WI38 (cell line): ENCODE measurements around the gene SMG7.

Experiments
- H3K4me3 ChIP-seq: 2 replicates; pipeline ENCODE4 v1.5.1; 2011; ENCODE audit warnings: low read depth, mild to moderate bottlenecking, control low read depth, low read length
- TF ChIP-seq, protein P1 (sequence below): IDR thresholded peaks from 2 replicates; pipeline ENCODE4 v1.5.1; 2012; ENCODE audit warnings: low read depth, mild to moderate bottlenecking, control low read depth, low read length

SMG7 gene

GRCh38 chr1:183435497-183435896, 36.8 kb upstream of the SMG7 start:
- TF ChIP-seq, protein P1, sequence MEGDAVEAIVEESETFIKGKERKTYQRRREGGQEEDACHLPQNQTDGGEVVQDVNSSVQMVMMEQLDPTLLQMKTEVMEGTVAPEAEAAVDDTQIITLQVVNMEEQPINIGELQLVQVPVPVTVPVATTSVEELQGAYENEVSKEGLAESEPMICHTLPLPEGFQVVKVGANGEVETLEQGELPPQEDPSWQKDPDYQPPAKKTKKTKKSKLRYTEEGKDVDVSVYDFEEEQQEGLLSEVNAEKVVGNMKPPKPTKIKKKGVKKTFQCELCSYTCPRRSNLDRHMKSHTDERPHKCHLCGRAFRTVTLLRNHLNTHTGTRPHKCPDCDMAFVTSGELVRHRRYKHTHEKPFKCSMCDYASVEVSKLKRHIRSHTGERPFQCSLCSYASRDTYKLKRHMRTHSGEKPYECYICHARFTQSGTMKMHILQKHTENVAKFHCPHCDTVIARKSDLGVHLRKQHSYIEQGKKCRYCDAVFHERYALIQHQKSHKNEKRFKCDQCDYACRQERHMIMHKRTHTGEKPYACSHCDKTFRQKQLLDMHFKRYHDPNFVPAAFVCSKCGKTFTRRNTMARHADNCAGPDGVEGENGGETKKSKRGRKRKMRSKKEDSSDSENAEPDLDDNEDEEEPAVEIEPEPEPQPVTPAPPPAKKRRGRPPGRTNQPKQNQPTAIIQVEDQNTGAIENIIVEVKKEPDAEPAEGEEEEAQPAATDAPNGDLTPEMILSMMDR, result no peak
- no peak overlapping the region for H3K4me3 ChIP-seq

DNA sequence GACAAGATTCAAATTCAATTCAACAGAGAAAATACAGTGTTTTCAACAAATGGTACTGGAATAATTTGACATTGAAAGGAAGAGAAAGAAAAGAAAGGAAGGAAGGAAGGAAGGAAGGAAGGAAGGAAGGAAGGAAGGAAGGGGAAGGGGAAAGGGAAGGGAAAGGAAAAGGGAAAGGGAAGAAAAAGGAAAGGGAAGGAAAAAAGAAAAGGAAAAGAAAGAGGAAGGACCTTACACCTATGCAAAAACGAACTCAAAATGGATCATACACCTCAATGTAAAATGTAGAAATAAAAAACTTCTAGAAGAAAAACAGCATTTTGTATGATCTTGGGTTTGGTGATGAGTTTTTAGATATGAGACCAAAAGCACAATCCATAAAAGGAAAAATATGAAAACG, 34.2 kb upstream of the SMG7 start:
- TF ChIP-seq, protein P1, result no peak
- H3K4me3 ChIP-seq, result no peak overlapping the region

DNA sequence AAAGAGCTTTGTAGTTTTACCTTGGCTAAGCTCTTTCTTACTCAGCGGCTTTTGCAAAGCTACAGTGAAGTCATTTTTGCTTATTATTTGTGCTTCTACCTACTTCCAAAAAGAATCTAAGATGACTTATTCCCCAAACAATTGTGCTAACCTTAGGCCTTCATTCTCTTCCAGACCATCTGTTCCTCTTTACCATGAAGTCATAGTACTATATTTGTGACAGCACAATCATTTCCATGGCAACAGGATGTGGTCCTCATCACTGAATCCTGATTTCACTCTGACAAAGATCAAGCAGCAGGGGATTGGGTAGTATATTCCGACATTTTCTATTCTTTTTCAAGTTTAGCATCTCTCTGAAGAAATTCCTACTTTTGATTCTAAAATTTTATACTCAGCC, 29.3 kb upstream of the SMG7 start:
- TF ChIP-seq, protein P1, result no peak

GRCh38 chr1:183443466-183443865, 28.8 kb upstream of the SMG7 start:
- TF ChIP-seq, protein P1, result no peak
- H3K4me3 ChIP-seq, result no peak overlapping the region

More for the DNA sequence above, 29.3 kb upstream of the SMG7 start:
- H3K4me3 ChIP-seq, result no peak overlapping the region

- TF ChIP-seq, protein P1, result no peak
- H3K4me3 ChIP-seq, result no peak overlapping the region
These were observed 28.1 kb upstream of the SMG7 start for GRCh38 chr1:183444243-183444642.

- H3K4me3 ChIP-seq, result no peak overlapping the region
These were observed 23.0 kb upstream of the SMG7 start for GRCh38 chr1:183449223-183449770.

GRCh38 chr1:183450093-183450492, 22.2 kb upstream of the SMG7 start:
- TF ChIP-seq, protein P1, result no peak
- no peak overlapping the region for H3K4me3 ChIP-seq

More at GRCh38 chr1:183449223-183449770, 23.0 kb upstream of the SMG7 start:
- TF ChIP-seq, protein P1, result no peak
